GM10266 (cell line): ENCODE results near the gene HOXD8.

Experiments
- DNase-seq: peaks from one replicate; pipeline ENCODE4 v3.0.0; 2012; ENCODE audit errors: extremely low spot score
- TF ChIP-seq, protein P1 (sequence below): IDR thresholded peaks from 2 replicates; pipeline ENCODE4 v1.5.1; 2012; ENCODE audit warnings: mild to moderate bottlenecking, low read depth; ENCODE audit not compliant: control insufficient read depth, insufficient read depth; ENCODE audit errors: missing control alignments

The HOXD8 gene

GRCh38 chr2:176124947-176125771 lies 4.3 kb upstream of the HOXD8 start:
- TF ChIP-seq, protein P1, sequence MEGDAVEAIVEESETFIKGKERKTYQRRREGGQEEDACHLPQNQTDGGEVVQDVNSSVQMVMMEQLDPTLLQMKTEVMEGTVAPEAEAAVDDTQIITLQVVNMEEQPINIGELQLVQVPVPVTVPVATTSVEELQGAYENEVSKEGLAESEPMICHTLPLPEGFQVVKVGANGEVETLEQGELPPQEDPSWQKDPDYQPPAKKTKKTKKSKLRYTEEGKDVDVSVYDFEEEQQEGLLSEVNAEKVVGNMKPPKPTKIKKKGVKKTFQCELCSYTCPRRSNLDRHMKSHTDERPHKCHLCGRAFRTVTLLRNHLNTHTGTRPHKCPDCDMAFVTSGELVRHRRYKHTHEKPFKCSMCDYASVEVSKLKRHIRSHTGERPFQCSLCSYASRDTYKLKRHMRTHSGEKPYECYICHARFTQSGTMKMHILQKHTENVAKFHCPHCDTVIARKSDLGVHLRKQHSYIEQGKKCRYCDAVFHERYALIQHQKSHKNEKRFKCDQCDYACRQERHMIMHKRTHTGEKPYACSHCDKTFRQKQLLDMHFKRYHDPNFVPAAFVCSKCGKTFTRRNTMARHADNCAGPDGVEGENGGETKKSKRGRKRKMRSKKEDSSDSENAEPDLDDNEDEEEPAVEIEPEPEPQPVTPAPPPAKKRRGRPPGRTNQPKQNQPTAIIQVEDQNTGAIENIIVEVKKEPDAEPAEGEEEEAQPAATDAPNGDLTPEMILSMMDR, result no peak

DNA sequence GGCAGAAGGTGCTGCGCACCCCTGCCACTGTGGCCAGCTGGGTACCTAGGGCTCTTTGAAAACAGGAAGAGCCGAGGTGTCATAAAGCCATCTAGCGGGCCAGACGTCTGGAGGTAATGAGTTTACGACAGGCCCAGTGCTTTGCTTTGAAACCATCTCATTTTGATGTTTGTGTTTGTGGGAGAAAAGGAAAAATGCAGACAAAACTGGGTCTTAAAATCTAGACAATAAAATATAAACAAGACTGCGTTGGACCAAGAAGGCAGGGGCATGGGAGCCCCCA lies 3.8 kb upstream of the HOXD8 start:
- TF ChIP-seq, protein P1, result no peak
- DNase-seq, result no peak

More at GRCh38 chr2:176124947-176125771, 4.3 kb upstream of the HOXD8 start:
- DNase-seq, result no peak

DNA sequence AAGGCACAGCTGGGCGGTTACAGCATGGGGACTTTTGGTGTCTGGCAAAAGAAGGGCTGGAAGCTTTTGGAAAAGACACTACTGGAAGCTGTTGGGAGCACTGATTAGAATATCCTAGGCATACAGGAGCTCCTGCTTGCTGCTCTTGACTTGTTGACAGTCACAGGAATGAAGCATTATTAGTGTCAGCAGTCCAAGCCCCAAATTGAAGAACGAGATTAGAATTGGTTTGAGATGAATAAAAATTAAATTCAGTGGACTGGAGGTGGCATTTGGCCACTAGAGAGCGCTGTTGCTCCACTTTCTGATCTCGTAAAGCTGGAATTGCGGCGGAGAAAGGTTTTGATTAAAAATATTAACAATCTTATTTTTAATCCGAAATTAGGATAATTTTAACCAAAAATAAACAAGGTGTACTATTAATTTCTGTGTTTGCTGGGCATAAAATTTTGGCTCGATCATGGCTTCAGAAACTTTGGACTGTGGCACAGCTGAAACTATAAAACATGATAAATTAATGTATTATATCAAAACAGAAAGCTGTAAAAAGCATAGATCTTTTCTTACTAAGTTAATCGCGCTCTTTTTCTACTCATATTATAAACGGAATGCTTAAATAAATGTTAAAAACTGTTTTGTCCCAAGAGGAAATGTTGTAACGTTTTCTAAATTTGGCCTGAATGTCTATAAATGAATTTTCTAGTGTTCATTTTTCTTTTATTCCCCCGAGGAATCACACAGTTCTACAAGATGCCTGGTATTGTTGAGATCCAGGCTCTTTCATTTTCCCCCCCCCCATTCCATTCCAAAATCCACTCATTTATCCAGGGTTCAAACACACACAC lies 2.4 kb upstream of the HOXD8 start:
- TF ChIP-seq, protein P1, result peak; percentile 86
- DNase-seq, result peak; percentile 69

DNA sequence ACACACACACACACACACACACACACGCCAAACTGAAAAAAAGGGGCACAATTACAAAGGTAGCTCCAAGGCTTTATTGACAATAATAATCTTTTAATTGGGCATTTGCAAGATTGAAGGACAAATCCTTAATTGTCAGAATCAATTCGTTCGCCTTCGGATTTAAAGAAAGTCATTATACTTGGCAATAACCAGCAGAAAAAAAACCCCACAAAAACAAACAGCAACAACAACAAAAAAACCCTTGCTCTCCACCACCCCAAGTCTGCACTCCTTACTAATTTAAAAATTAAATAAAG lies 1.8 kb upstream of the HOXD8 start:
- no peak for DNase-seq

GRCh38 chr2:176128172-176128981 lies 1.1 kb upstream of the HOXD8 start:
- TF ChIP-seq, protein P1, result no peak
- DNase-seq, result no peak

More for the DNA sequence above, 1.8 kb upstream of the HOXD8 start:
- TF ChIP-seq, protein P1, result no peak

DNA sequence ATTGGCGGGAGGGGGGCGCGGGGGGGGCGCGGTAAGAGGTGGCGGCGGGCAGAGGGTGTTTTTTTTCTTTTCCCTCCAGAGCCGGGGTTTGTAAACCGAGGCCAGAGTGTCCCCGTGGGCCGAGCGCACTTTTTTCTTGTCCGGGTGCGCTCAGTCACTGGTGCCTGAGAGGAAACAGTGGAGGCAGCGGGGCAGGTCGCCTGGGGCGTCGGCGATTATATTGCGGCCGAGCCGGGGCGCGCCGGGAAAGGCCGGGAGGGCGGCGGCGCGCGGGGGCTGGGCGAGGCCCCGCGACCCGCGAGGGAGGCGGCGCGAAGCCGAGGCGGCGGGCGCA lies 275 bp downstream of the HOXD8 start:
- TF ChIP-seq, protein P1, result no peak
- no peak for DNase-seq
